Measurements from ENCODE around the gene TRIM24.

DNA sequence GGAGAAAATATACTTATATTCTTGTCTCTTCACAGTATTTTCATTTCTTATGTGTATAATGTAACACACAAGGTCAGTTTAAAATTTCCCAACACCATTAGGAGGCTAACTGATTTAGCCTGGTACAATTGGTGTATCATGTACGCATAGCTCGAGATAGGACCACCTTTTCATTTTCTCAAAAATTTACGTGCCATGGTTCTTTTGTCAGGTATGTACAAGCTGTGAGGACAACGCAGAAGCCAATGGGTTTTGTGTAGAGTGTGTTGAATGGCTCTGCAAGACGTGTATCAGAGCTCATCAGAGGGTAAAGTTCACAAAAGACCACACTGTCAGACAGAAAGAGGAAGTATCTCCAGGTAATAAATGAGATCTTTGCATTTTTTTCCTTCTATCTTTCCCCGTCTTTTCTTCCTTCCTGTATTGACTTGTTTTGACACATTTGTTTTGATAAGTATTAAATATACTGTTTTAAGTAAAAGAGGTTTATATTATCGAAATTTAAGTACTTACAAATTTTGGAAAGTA lies 55.0 kb downstream of the TRIM24 start:
- TF ChIP-seq, protein P1, sequence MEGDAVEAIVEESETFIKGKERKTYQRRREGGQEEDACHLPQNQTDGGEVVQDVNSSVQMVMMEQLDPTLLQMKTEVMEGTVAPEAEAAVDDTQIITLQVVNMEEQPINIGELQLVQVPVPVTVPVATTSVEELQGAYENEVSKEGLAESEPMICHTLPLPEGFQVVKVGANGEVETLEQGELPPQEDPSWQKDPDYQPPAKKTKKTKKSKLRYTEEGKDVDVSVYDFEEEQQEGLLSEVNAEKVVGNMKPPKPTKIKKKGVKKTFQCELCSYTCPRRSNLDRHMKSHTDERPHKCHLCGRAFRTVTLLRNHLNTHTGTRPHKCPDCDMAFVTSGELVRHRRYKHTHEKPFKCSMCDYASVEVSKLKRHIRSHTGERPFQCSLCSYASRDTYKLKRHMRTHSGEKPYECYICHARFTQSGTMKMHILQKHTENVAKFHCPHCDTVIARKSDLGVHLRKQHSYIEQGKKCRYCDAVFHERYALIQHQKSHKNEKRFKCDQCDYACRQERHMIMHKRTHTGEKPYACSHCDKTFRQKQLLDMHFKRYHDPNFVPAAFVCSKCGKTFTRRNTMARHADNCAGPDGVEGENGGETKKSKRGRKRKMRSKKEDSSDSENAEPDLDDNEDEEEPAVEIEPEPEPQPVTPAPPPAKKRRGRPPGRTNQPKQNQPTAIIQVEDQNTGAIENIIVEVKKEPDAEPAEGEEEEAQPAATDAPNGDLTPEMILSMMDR (conservative IDR thresholded peaks at IDR 0.05; ENCODE audit: low read length): no peak
- no peak for TF ChIP-seq EZH2phosphoT487 (IDR thresholded peaks at IDR 0.05; ENCODE audit: borderline replicate concordance)
